ENCODE measurements around the gene KRTAP10-6.

DNA sequence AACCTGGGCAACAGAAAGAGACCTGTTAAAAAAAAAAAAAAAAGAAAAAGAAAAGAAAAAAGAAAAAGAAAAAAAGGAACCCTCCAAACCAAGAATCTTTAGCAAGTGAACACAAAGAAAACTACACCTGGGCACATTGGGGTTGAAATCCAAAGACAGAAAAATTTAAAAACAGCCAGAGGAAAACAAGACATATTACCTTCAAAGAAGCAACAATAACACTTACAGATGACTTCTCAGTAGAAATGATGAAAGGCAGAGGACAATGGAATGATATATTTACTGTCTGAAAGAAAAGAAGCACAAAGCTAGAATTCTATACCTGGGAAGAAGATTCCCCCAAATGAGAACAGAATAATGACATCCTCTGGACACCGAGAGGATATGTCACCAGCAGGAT lies 49.6 kb downstream of the KRTAP10-6 start:
- TF ChIP-seq TAF1 (IDR thresholded peaks at IDR 0.05; ENCODE audit: low read depth, low read length) (no peak), POLR2A (IDR thresholded peaks at IDR 0.05; ENCODE audit: low read depth, low read length) (no peak), POLR2AphosphoS5 (IDR thresholded peaks at IDR 0.05; ENCODE audit: low read depth, low read length) (no peak), SPI1 (IDR thresholded peaks at IDR 0.05; ENCODE audit: low read depth, low read length) (no peak)
